ENCODE results near the gene SLC6A6. TPM values are rescaled to one million over a fixed set of nuclear protein-coding genes. Genes with fewer than 3 reads are reported as not detected.
A peak's percentile ranks its signal among the peaks of the same experiment; 100 is the strongest.

The SLC6A6 gene
- total RNA-seq, 1 experiment from 2014 or later = 211 TPM

- Mint-ChIP-seq H3K27me3 (ENCODE audit: low read depth) (peaks cover 3% of the 10 kb centered on the region; the same call in 1 of the 2 replicates), H3K4me3 (no peak overlapping the region), H3K27ac (no peak overlapping the region), H3K36me3 (no peaks in the 10 kb centered on the region), H3K9me3 (no peaks in the 10 kb centered on the region), H3K4me1 (peaks cover 29% of the 10 kb centered on the region)
- DNase-seq (ENCODE audit: low spot score) = no peak
- ChIA-PET POLR2A (interaction anchor here (1.1 to 1.5 kb wide), 2 partner anchors 9 to 20 kb away, joined by 4 to 5 read pairs; partner anchors contain the start of gene SLC6A6), CTCF (interaction anchor here (0.6 to 2.0 kb wide), 20 partner anchors 8 to 996 kb away, joined by 3 to 17 read pairs (median 4); partner anchors contain the start of gene SLC6A6)
- TF ChIP-seq HMGXB4 (CRISPR knock-in tag; IDR thresholded peaks at IDR 0.05) (0 out of 2 replicates have a peak, but pooled peaks have one; percentile 1), AR (CRISPR knock-in tag; IDR thresholded peaks at IDR 0.05) (no peak)
- ATAC-seq = no peak
Observed at GRCh38 chr3:14392803-14393319, 9.5 kb upstream of the SLC6A6 start.

DNA sequence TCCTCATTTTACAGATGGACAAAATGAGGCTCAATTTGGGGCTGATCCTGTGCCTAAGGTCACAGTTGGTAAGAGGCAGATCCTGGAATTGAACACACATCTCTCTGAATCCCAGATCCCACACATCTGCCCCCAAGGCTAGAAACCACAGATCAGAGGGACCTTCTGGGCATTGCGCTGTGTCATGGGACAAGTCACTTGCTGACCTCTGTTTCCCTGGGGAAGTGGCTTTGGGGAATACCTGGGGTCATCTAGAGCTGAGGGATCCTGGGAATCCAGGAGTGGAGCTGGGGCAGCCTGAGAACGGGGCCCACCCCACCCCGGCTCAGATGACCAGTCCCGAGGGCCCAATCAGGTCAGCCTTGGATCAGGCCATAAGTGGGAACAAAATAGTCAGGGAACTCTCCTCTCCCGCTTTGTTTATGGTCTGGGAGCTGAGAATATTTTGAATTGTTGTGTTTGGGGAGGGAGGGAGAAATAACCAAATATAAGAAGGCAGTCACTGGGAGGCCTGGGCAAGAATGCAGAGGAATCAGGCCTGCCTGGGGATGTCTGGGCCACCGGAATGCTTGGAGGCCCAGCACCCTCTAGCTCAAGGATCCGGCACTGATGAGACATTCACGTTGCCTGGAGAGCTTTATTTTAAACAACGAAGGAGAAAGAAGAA is 8.8 kb upstream of the SLC6A6 start:
- POLR2A ChIA-PET = no interaction called here
- CTCF ChIA-PET = interaction anchor here (0.9 to 1.9 kb wide), 10 partner anchors 9 to 190 kb away, joined by 3 to 12 read pairs (median 4); partner anchors contain the start of gene SLC6A6
- Mint-ChIP-seq H3K4me1 (peaks cover 29% of the 10 kb centered on the region), H3K27ac (peak overlapping the region; percentile 86), H3K36me3 (no peaks in the 10 kb centered on the region), H3K9me3 (no peaks in the 10 kb centered on the region), H3K27me3 (ENCODE audit: low read depth) (peaks cover 3% of the 10 kb centered on the region; the same call in 1 of the 2 replicates), H3K4me3 (no peak overlapping the region)
- DNase-seq (ENCODE audit: low spot score) = no peak
- no peak for TF ChIP-seq SMAD4 (CRISPR knock-in tag; IDR thresholded peaks at IDR 0.05)
- no peak for TF ChIP-seq MYBL2 (CRISPR knock-in tag; IDR thresholded peaks at IDR 0.05)
- TF ChIP-seq FOXP4 (CRISPR knock-in tag; IDR thresholded peaks at IDR 0.05) = no peak
- no peak for TF ChIP-seq CBFB (CRISPR knock-in tag; IDR thresholded peaks at IDR 0.05; ENCODE audit: low read depth)
- TF ChIP-seq, protein P1, sequence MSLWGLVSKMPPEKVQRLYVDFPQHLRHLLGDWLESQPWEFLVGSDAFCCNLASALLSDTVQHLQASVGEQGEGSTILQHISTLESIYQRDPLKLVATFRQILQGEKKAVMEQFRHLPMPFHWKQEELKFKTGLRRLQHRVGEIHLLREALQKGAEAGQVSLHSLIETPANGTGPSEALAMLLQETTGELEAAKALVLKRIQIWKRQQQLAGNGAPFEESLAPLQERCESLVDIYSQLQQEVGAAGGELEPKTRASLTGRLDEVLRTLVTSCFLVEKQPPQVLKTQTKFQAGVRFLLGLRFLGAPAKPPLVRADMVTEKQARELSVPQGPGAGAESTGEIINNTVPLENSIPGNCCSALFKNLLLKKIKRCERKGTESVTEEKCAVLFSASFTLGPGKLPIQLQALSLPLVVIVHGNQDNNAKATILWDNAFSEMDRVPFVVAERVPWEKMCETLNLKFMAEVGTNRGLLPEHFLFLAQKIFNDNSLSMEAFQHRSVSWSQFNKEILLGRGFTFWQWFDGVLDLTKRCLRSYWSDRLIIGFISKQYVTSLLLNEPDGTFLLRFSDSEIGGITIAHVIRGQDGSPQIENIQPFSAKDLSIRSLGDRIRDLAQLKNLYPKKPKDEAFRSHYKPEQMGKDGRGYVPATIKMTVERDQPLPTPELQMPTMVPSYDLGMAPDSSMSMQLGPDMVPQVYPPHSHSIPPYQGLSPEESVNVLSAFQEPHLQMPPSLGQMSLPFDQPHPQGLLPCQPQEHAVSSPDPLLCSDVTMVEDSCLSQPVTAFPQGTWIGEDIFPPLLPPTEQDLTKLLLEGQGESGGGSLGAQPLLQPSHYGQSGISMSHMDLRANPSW (CRISPR knock-in tag; conservative IDR thresholded peaks at IDR 0.05; ENCODE audit: low read depth) = no peak
- no peak for TF ChIP-seq ZNF232 (CRISPR knock-in tag; IDR thresholded peaks at IDR 0.05)
- TF ChIP-seq SMAD3 (CRISPR knock-in tag; IDR thresholded peaks at IDR 0.05; ENCODE audit: borderline replicate concordance) = no peak
- no peak for TF ChIP-seq IRF2 (CRISPR knock-in tag; IDR thresholded peaks at IDR 0.05; ENCODE audit: borderline replicate concordance, low read depth)
- TF ChIP-seq ZNF138 (CRISPR knock-in tag; conservative IDR thresholded peaks at IDR 0.05) = no peak
- TF ChIP-seq TP53 (CRISPR knock-in tag; IDR thresholded peaks at IDR 0.05) = no peak
- TF ChIP-seq, protein P2, sequence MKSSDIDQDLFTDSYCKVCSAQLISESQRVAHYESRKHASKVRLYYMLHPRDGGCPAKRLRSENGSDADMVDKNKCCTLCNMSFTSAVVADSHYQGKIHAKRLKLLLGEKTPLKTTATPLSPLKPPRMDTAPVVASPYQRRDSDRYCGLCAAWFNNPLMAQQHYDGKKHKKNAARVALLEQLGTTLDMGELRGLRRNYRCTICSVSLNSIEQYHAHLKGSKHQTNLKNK (CRISPR knock-in tag; IDR thresholded peaks at IDR 0.05) = no peak
- TF ChIP-seq FOXJ3 (CRISPR knock-in tag; IDR thresholded peaks at IDR 0.05; ENCODE audit: borderline replicate concordance) = no peak
- no peak for TF ChIP-seq IRF1 (CRISPR knock-in tag; IDR thresholded peaks at IDR 0.05)
- no peak for TF ChIP-seq CTCF (IDR thresholded peaks at IDR 0.05)
- ATAC-seq = no peak
